ENCODE data around the gene ARHGAP6.

Gene ARHGAP6

DNA sequence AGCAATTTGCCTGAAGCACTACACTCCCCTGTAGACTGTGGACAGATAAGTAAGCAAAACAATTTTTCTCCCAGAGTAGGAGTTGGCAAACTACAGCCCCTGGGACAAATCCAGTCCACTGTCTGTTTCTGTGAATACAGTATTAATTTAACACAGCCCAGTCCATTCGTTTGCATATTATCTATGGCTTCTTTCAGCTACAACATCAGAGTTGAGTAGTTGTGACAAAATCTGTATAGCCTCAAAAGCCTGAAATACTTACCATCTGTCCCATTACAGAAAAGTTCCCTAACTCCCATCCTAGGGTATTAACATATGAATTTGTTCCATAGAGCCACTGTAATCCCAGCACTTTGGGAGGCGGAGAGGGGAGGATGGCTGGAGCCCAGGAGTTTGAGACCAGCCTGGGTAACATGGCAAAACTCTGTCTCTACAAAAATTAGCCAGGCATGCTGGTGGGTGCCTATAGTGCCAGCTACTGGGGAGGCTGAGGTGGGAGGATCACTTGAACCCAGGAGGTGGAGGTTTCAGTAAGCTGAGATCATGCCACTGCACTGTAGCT lies 319.5 kb downstream of the ARHGAP6 start:
- no peak for DNase-seq

- DNase-seq, result no peak
Measured at GRCh38 chrX:11342673-11343072, 323.0 kb downstream of the ARHGAP6 start.

- DNase-seq, result no peak
Measured at GRCh38 chrX:11341274-11342201, 324.2 kb downstream of the ARHGAP6 start.

DNA sequence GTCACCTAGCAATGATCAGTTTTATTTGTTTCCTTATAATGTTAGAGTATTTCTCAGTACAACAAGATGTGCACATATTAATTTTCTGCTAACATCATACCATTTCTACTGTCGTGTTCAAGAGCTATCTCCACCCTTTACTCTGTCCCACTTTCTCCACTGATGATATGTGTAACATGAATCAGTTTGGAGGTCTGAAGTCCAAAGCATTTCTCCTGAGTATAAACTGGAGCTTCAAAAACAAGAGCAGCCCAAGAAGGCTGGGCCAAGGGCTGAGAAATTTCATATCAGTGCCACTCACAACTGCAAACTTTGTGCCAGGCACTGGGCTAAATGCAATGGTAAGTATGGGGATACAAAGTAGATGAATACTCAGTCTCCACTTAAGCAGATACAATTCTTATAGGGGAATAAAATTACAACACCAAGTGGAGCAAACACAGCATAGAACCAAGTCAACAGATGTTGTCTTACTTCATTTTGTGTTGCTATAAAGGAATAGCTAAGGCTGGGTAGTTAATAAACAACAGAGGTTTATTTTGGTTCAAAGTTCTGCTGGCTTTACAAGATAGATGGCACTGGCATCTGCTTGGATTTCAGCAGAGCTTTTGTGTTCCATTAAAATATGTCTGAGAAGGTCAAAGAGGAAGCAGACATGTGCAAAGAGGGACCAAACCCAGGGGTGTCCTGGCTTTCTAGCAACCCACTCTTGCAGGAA lies 328.3 kb downstream of the ARHGAP6 start:
- no peak for DNase-seq

DNA sequence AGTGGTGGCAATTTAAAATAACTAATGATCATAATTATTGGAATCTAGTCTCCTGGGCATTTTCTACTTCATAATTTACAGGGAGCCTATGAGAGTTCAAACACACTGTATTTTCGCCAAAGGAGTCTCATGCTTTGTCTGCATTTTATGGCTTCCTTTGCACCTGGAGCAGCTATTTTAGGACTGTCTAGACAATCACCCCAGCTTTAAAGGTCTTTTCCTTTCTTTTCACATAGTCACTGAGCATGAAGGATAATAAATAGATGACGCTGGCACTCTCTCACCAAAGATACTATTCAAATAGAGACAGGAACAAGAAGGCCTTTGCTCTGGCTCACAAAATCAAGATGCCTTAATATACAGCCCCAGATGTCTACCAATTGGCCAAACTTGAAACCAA lies 329.5 kb downstream of the ARHGAP6 start:
- no peak for DNase-seq

DNA sequence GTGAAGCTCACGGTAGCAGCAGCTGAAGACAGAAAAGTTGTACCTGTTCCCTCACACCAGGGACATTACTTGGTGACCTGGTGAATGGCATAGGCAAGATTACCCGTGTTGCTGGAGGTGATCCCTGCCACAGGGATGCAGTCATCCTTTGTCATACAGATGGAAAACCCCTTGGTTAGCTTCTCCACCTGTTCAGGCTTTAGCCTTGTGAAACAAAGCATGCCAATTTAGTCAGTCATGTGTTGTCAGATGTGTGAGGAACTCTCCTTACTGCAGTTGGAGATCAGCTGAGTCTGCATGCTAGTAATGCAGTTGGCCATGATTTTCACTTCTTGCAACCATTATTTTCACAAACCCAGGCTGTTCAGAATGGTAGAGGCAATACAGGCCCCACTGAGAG lies 331.6 kb downstream of the ARHGAP6 start:
- no peak for DNase-seq

DNA sequence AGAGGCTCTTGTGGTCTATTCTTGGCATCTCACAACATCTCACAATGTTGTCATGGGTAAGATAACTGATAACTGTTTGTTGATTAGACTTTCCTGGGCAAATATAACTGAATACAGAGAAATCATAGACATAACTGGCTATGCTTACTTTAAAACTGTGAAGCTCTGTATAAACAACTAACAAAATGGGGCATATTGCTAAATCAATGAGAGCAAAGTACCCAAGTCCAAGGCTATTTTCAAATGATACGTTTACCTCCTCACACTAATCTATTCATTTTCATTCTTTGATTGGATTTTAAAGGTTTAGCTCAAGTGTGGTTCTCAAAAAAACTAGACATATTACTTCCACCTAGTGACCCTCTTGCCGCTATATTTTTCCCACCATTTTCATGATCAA lies 333.9 kb downstream of the ARHGAP6 start:
- no peak for DNase-seq

DNA sequence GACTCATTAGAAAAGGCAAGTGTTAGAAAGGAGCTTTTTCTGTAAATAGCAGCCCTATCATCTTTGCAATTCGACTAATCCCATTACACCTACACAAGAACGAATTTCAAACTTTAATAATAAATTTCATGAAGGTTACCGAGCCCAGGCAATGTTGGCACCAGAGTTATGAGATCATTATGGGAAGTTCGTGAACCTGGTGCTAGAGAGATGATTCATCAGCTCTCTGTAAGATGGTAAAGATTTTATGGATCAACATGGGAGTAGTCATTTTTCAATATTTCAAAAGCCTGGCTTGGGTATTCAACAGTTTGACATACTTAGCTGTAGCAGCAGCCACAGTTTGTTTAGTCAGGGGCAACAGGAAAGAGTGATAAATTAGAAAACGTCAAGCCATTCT lies 336.7 kb downstream of the ARHGAP6 start:
- DNase-seq, result no peak

DNA sequence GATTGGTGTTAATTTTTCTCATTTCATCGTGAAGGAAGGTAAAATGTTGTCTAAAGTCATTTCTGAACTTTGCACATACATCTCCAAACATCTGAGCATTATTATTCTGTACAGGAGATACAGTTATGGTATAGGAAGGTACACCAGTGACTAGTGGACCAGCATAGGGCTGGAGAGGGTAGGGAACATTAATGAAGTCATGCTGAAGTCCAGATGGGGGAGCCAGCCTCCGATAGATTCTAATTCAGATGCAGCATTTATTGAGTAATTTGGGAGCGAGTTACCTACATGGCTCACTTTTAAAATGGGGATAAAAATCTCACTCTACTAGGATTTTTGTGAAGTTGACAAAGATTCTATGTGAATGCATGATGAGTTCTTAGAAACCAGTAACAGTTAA lies 337.6 kb downstream of the ARHGAP6 start:
- no peak for DNase-seq

DNA sequence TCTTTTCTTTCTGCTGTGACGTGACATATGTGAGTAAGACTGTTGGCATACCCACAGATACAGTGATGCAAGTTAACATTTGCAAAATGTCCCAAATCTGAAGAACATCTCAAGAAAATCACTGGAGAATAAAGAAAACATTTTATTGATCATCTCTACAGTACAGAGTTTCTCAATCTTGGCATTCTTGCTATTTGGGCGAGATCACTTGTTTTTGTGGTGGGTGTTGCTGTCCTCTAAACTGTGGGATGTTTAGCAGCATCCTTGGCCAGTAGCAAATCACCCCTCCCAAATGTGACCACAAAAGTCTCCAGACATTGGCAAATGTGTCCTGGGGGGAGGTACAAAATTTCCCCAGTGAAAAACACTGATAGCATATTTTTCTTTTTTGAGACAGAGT lies 343.7 kb downstream of the ARHGAP6 start:
- DNase-seq, result no peak

- DNase-seq, result no peak
Measured at GRCh38 chrX:11319806-11320520, 345.8 kb downstream of the ARHGAP6 start.

DNA sequence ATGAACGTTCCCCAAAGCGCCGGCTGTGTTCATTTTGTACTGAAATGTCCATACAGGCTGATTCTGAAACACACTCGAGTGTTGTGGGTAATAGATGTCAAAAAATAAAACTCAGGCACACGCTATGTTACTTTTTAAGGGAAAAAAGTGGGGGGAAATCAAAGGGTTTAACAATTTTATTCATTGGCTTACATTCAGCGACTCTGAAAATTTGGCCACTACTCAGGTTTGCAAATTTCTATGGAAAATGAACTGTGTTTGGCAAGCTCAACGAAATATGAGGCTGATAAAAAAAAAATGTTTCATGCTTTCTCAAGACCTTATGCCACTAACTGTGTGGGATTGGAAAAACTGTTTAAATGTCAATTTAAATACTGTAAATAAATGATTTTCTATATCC lies 354.0 kb downstream of the ARHGAP6 start:
- no peak for DNase-seq

GRCh38 chrX:11309220-11309619 lies 356.5 kb downstream of the ARHGAP6 start:
- no peak for DNase-seq

DNA sequence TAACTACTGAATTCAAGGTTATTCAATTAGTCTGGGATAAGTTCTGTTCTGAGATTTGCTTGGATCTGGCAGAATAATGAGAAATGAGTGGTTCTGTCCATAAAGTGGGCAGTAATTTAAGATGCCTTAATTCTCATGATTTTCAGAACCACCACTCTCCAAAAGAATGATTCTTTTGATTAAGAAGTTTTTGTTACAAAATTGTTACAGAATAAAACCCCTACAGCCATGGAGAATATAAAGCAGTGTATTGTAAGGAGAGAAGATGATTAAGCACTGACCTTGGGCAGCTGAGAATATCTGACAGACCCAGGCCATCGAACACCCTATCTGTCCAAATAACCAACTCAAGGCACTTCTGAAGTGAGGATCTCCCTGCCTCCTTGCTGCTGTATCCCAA lies 360.1 kb downstream of the ARHGAP6 start:
- no peak for DNase-seq

- no peak for DNase-seq
Measured at GRCh38 chrX:11304829-11305228, 360.9 kb downstream of the ARHGAP6 start.

GRCh38 chrX:11298600-11298999 lies 367.1 kb downstream of the ARHGAP6 start:
- DNase-seq, result no peak

DNA sequence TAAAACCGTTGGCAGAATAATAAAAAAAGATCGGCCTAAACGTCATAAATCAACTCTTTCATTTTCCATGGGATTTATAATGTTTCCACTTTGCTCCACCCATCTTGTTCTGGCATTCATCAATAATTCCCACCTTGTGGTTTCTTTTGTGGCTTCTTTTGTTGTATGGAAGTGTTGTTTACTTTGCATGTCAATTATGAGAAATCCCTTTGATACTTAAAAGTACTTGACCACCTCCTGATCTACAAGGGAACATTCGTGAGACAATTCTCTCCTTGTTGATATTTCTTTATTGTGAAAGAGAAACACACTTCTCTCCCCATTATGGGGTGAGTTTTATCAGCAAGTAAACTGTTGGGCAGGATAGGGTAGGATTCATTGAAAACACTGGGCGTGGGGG lies 369.7 kb downstream of the ARHGAP6 start:
- DNase-seq, result no peak

- DNase-seq, result no peak
Measured at GRCh38 chrX:11293113-11293512, 372.6 kb downstream of the ARHGAP6 start, which contains the start of gene AMELX. AMELX (plus strand) TSS chrX:11293413; CDS start chrX:11294789, 1,376 bp downstream.

- no peak for DNase-seq
Measured at GRCh38 chrX:11290416-11291102, 375.2 kb downstream of the ARHGAP6 start.

DNA sequence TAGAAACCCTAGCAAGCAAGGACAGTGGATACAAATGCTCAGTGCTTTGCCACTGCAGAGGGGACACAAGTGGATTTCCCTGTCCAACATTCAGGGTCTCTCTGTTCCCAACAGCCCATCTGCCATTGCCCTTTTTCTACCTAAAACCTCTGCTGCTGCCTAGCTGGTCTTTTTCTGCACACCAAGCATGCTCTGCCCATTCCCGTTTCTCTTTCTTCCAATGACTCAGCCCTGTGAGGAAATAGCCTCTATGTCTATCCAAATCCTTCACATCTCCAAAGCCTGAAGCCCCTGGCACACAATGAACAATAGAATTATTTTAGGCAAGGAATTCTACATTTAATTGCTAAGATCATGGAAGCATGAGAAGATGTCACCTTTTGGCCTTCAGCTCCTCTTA lies 378.2 kb downstream of the ARHGAP6 start:
- DNase-seq, result no peak

DNA sequence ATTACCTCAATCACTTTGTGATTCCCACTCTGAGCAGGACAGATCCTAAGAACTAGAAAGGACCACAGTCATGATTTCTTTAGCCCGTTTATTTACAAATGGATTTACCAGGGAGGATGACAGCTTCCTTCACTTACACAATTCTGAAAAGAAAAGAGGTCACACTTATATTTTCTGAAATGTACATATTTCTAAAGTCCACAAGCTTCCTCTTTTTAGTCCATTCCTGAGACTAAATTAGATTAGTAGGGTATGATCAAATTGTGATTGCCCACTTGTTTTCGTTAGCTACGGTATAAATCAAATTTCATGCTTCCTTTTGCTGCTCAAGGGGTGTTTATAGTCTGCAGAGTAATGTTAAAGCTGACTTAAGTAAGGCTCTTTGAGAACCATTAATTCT lies 380.1 kb downstream of the ARHGAP6 start:
- DNase-seq, result no peak

DNA sequence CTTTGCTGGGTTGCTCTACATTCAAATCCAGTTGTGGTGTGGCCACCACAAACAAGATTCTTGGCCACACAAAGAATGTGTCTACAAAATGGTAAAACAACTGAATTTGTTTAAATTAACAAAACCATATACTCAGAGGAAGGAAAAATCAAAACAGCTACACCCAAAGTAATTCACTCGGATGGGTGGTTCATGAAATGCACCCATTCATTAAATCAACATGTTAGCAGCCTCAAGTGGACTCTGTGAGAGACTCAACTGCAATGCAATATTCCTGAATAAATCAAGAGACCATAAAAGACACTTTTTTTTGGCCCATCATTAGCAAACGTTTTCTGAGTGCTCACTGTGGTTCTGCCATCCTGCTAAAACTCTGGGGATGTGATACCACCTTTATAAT lies 383.7 kb downstream of the ARHGAP6 start:
- DNase-seq, result no peak

- DNase-seq, result no peak
Measured at GRCh38 chrX:11273544-11273943, 392.2 kb downstream of the ARHGAP6 start.

Measured in NCI-H2107 (cell line).